ENCODE results near the gene ARHGEF9.

Gene ARHGEF9

DNA sequence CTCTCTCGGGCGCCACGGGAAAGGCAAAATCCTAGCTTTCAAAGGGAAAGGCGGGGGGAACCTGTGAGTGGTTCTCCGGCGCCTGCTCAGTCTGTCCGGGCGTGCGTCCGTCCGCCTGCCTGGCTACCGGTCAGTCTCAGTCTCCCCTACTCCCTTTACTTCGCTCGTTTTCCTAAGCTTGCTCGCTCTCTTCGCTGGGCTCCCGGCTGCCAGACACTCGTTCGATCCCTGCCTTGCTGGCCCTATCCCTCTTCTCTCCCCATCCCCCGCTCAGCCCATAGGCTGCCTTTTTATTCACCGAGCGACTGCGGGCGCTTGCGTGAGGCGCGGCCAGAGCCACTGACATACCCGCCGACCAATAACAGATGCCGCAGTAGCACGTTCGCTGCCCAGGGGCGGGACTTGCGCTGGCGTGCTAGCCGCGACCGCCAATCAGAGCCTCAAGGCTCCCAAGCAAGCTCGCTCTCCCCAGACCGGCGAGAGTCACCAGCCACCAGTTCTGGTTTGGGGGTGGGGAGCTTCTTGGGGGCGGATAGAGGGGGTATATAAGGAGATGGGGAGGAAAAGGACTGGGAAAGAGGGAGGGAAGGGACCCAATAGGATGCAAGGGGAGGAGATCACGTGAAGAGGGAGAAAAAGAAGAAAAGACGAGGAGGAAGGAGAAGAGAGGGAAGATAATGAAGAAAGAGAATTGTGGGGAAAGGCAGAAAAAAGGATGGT lies 30.0 kb downstream of the ARHGEF9 start:
- no peaks in the 10 kb centered on the region for H3K27me3 ChIP-seq (replicated peaks; ENCODE audit: insufficient read depth, low read length)
- peaks cover 7% of the 10 kb centered on the region; the same call in 1 of the 2 replicates for H3K4me1 ChIP-seq (ENCODE audit: low read length)
- no peaks in the 10 kb centered on the region for H4K20me1 ChIP-seq (ENCODE audit: insufficient read depth, low read length)
- H3K79me2 ChIP-seq (ENCODE audit: low read length) = peaks cover 24% of the 10 kb centered on the region
- H3K9me3 ChIP-seq (replicated peaks; ENCODE audit: insufficient read depth, low read length) = no peaks in the 10 kb centered on the region
- H3K9ac ChIP-seq (ENCODE audit: low read length) = peak overlapping the region; percentile 74
- H3K27ac ChIP-seq (ENCODE audit: low read length) = peak overlapping the region; percentile 61
- peak overlapping the region; percentile 73 for H3K4me3 ChIP-seq (ENCODE audit: low read length)
- peak overlapping the region; percentile 39; the same call in 1 of the 2 replicates for H2AFZ ChIP-seq (ENCODE audit: low read length)
- peak; percentile 89 for DNase-seq
- no peak for TF ChIP-seq EZH2phosphoT487 (IDR thresholded peaks at IDR 0.05; ENCODE audit: low read length)
- TF ChIP-seq, protein P1, sequence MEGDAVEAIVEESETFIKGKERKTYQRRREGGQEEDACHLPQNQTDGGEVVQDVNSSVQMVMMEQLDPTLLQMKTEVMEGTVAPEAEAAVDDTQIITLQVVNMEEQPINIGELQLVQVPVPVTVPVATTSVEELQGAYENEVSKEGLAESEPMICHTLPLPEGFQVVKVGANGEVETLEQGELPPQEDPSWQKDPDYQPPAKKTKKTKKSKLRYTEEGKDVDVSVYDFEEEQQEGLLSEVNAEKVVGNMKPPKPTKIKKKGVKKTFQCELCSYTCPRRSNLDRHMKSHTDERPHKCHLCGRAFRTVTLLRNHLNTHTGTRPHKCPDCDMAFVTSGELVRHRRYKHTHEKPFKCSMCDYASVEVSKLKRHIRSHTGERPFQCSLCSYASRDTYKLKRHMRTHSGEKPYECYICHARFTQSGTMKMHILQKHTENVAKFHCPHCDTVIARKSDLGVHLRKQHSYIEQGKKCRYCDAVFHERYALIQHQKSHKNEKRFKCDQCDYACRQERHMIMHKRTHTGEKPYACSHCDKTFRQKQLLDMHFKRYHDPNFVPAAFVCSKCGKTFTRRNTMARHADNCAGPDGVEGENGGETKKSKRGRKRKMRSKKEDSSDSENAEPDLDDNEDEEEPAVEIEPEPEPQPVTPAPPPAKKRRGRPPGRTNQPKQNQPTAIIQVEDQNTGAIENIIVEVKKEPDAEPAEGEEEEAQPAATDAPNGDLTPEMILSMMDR (IDR thresholded peaks at IDR 0.05; ENCODE audit: low read length) = no peak
- TF ChIP-seq EZH2 (optimal IDR thresholded peaks at IDR 0.05; ENCODE audit: low read depth, low read length) = no peak
- peak overlapping the region; percentile 70; the same call in 1 of the 2 replicates for H3K4me2 ChIP-seq (ENCODE audit: low read depth, low read length)
- H3K36me3 ChIP-seq (replicated peaks; ENCODE audit: insufficient read depth, low read length) = no peaks in the 10 kb centered on the region
- H3F3A ChIP-seq (ENCODE audit: insufficient read depth, low read length) = no peaks in the 10 kb centered on the region
- H3K9me2 ChIP-seq (replicated peaks; ENCODE audit: insufficient read depth, low read length) = no peaks in the 10 kb centered on the region

DNA sequence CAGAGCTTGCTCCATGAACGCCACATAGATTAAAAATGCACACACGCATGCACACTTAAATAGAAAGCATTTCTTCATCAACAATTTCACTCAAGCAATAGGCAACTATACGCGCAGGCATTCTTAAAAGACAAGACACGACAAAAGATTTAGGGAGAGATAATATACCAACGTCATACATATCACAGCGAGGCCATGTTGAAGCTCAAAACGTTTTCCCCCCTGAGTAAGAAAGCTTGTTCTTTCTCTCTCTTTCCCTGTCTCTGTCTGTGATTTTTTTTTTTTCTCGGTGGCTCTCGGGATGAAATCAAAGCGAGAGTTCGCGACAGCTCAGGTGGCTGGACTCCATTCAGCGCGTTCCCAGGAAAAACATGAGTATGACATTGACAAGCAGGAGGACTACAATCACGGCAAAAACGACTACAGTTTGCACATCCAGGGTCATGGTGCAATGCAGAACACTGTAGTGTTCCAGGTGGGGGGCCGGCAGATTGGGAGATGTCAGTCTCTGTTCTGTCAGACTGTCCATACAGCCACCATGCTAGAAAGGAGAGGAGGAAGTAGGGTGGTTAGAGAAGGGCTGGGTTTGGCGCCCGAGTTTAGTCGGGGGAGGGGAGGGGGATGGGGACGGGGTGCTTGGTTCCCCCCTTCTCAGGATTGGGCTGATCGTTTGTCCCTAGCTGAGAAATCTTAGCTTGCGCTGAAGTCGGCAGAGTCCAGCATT lies 30.7 kb downstream of the ARHGEF9 start:
- DNase-seq = no peak
- H3K4me2 ChIP-seq (ENCODE audit: low read depth, low read length) = peak overlapping the region; percentile 70
- no peaks in the 10 kb centered on the region for H3F3A ChIP-seq (ENCODE audit: insufficient read depth, low read length)
- no peaks in the 10 kb centered on the region for H4K20me1 ChIP-seq (ENCODE audit: insufficient read depth, low read length)
- H3K4me1 ChIP-seq (ENCODE audit: low read length) = peaks cover 7% of the 10 kb centered on the region; the same call in 1 of the 2 replicates
- TF ChIP-seq EZH2 (optimal IDR thresholded peaks at IDR 0.05; ENCODE audit: low read depth, low read length) = no peak
- TF ChIP-seq, protein P1 (IDR thresholded peaks at IDR 0.05; ENCODE audit: low read length) = no peak
- no peak for TF ChIP-seq EZH2phosphoT487 (IDR thresholded peaks at IDR 0.05; ENCODE audit: low read length)
- no peaks in the 10 kb centered on the region for H3K36me3 ChIP-seq (replicated peaks; ENCODE audit: insufficient read depth, low read length)
- H3K9me3 ChIP-seq (replicated peaks; ENCODE audit: insufficient read depth, low read length) = no peaks in the 10 kb centered on the region
- H3K9ac ChIP-seq (ENCODE audit: low read length) = peak overlapping the region; percentile 74
- no peaks in the 10 kb centered on the region for H3K27me3 ChIP-seq (replicated peaks; ENCODE audit: insufficient read depth, low read length)
- peaks cover 24% of the 10 kb centered on the region for H3K79me2 ChIP-seq (ENCODE audit: low read length)
- peak overlapping the region; percentile 61; the same call in 1 of the 2 replicates for H3K27ac ChIP-seq (ENCODE audit: low read length)
- no peaks in the 10 kb centered on the region for H3K9me2 ChIP-seq (replicated peaks; ENCODE audit: insufficient read depth, low read length)
- peak overlapping the region; percentile 73 for H3K4me3 ChIP-seq (ENCODE audit: low read length)
- H2AFZ ChIP-seq (ENCODE audit: low read length) = peak overlapping the region; percentile 39

DNA sequence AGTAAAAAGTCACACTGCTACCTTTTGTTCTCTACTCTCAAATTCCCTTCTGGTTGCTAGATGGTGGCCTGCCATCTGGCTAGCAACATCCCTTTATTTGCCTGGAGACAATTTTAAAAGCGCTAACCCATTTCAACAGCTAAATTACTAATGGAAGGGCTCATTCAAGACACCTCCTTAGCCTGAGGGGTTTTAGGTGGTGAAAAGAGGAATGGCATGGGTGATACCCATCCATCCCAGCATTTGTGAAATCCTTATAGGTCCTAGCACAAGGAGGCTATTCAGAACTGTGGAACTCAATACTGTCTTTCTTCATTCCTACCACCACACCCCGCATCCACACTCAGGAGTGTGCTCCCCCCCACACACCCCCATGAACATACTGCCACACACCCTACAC lies 33.5 kb downstream of the ARHGEF9 start:
- peaks cover 7% of the 10 kb centered on the region; the same call in 1 of the 2 replicates for H3K4me1 ChIP-seq (ENCODE audit: low read length)
- no peak overlapping the region for H3K4me2 ChIP-seq (ENCODE audit: low read depth, low read length)
- H3K4me3 ChIP-seq (ENCODE audit: low read length) = no peak overlapping the region
- no peak overlapping the region for H3K9ac ChIP-seq (ENCODE audit: low read length)
- H4K20me1 ChIP-seq (ENCODE audit: insufficient read depth, low read length) = no peaks in the 10 kb centered on the region
- H3F3A ChIP-seq (ENCODE audit: insufficient read depth, low read length) = no peaks in the 10 kb centered on the region
- peaks cover 27% of the 10 kb centered on the region for H3K79me2 ChIP-seq (ENCODE audit: low read length)
- H3K36me3 ChIP-seq (replicated peaks; ENCODE audit: insufficient read depth, low read length) = no peaks in the 10 kb centered on the region
- DNase-seq = no peak
- TF ChIP-seq EZH2 (optimal IDR thresholded peaks at IDR 0.05; ENCODE audit: low read depth, low read length) (no peak), EZH2phosphoT487 (IDR thresholded peaks at IDR 0.05; ENCODE audit: low read length) (no peak)
- TF ChIP-seq, protein P1 (IDR thresholded peaks at IDR 0.05; ENCODE audit: low read length) = no peak
- no peak overlapping the region for H2AFZ ChIP-seq (ENCODE audit: low read length)
- no peak overlapping the region for H3K27ac ChIP-seq (ENCODE audit: low read length)
- H3K27me3 ChIP-seq (replicated peaks; ENCODE audit: insufficient read depth, low read length) = no peaks in the 10 kb centered on the region
- no peaks in the 10 kb centered on the region for H3K9me2 ChIP-seq (replicated peaks; ENCODE audit: insufficient read depth, low read length)
- no peaks in the 10 kb centered on the region for H3K9me3 ChIP-seq (replicated peaks; ENCODE audit: insufficient read depth, low read length)
